H1 (cell line): ENCODE results near the gene VSNL1. TPM values are rescaled to one million over a fixed set of nuclear protein-coding genes. Genes with fewer than 3 reads are reported as not detected.
A peak's percentile ranks its signal among the peaks of the same experiment; 100 is the strongest.

Source experiments
- CTCF ChIA-PET: fragments of 300-600 bp; sonication (Branson Sonifier 250); formaldehyde crosslinking; loops from one replicate; lab custom pipeline; 2021; ENCODE audit not compliant: partially characterized antibody; lab: Charles Lee
- POLR2A ChIA-PET: fragments of 300-600 bp; sonication (Branson Sonifier 250); formaldehyde crosslinking; loops from one replicate; lab custom pipeline; 2021; ENCODE audit warnings: inconsistent platforms; ENCODE audit not compliant: partially characterized antibody; lab: Charles Lee
- DNase-seq, 2 experiments: peaks; one replicate each; pipeline versions ENCODE4 v3.0.0 to v3.0.0-alpha.2; 2010 to 2022; ENCODE audit warnings: low spot score in 2 of 2, low read depth in 1 of 2, mixed read lengths in 1 of 2
- FAIRE-seq: peaks from 2 replicates; lab custom pipeline; 2011; peaks lifted over from hg19 to GRCh38; lab: Jason Lieb, UNC
- H2AFZ ChIP-seq: 2 replicates; pipeline ENCODE4 v1.8.1; 2012; ENCODE audit warnings: low read length, inconsistent platforms
- H2AK5ac ChIP-seq: 2 replicates; pipeline ENCODE4 v1.6.1; 2013; ENCODE audit warnings: low read depth, low read length
- H2BK120ac ChIP-seq: replicated peaks from 2 replicates; pipeline ENCODE3; 2013; ENCODE audit warnings: low read depth, low read length, inconsistent platforms
- H2BK12ac ChIP-seq: 2 replicates; pipeline ENCODE4 v1.6.1; 2013; ENCODE audit warnings: low read depth, low read length
- H2BK15ac ChIP-seq: 2 replicates; pipeline ENCODE4 v1.6.1; 2013; ENCODE audit warnings: low read length
- H2BK20ac ChIP-seq: 2 replicates; pipeline ENCODE4 v1.6.1; 2013; ENCODE audit warnings: low read length
- H2BK5ac ChIP-seq: 2 replicates; pipeline ENCODE4 v1.6.1; 2013; ENCODE audit warnings: low read depth, low read length
- H3K14ac ChIP-seq: 2 replicates; pipeline ENCODE4 v1.6.1; 2013; ENCODE audit warnings: inconsistent platforms; ENCODE audit not compliant: insufficient read length
- H3K18ac ChIP-seq: 2 replicates; pipeline ENCODE4 v1.6.1; 2013; ENCODE audit warnings: low read length; ENCODE audit errors: extremely low read depth
- H3K23ac ChIP-seq: 2 replicates; pipeline ENCODE4 v1.6.1; 2013; ENCODE audit warnings: inconsistent platforms; ENCODE audit not compliant: insufficient read length
- H3K23me2 ChIP-seq: 2 replicates; pipeline ENCODE4 v1.6.1; 2013; ENCODE audit warnings: low read depth, low read length
- H3K27ac ChIP-seq: 2 replicates; pipeline ENCODE4 v1.6.1; 2011; ENCODE audit warnings: low read depth, low read length, inconsistent platforms
- H3K27me3 ChIP-seq, 4 experiments: replicated peaks in 1 of 4; 1 replicate in 1 of 4; 2 replicates in 3 of 4; pipeline versions ENCODE4 v1.6.1 to v1.8.1; 2011 to 2013; ENCODE audit warnings: low read length in 3 of 4, mild to moderate bottlenecking in 3 of 4, inconsistent platforms in 2 of 4, mixed read lengths in 2 of 4, moderate library complexity in 1 of 4; ENCODE audit not compliant: control insufficient read depth in 3 of 4, insufficient read depth in 3 of 4; ENCODE audit errors: extremely low read depth in 1 of 4
- H3K36me3 ChIP-seq, 4 experiments: 2 replicates each; pipeline versions ENCODE4 v1.6.1 to v1.8.1; 2011 to 2013; ENCODE audit warnings: mild to moderate bottlenecking in 4 of 4, low read length in 3 of 4, moderate library complexity in 2 of 4, control low read depth in 1 of 4, inconsistent platforms in 1 of 4; ENCODE audit not compliant: insufficient read depth in 4 of 4, control insufficient read depth in 2 of 4
- H3K4ac ChIP-seq: replicated peaks from 2 replicates; pipeline ENCODE3; 2013; ENCODE audit warnings: low read length, low read depth, mixed read lengths, inconsistent platforms; ENCODE audit not compliant: insufficient read length
- H3K4me1 ChIP-seq, 4 experiments: replicated peaks in 1 of 4; 1 replicate in 1 of 4; 2 replicates in 3 of 4; pipeline versions ENCODE4 v1.6.1 to v1.8.1; 2011 to 2013; ENCODE audit warnings: low read length in 3 of 4, inconsistent platforms in 2 of 4, mixed read lengths in 1 of 4; ENCODE audit not compliant: insufficient read depth in 4 of 4, control insufficient read depth in 3 of 4
- H3K4me2 ChIP-seq, 2 experiments: 2 replicates each; pipeline versions ENCODE4 v1.6.1 to v1.8.1; 2011 to 2013; ENCODE audit warnings: low read depth in 2 of 2, low read length in 2 of 2, control low read depth in 1 of 2, inconsistent platforms in 1 of 2, mild to moderate bottlenecking in 1 of 2; ENCODE audit not compliant: insufficient read depth in 1 of 2
- H3K4me3 ChIP-seq, 4 experiments: fragments of 200-600, 300-600 bp in 1 of 4; sonication (generic), shearing (Covaris generic), sonication (Bioruptor Twin) in 1 of 4; 2 replicates each; pipeline versions ENCODE4 v1.5.1 to v1.8.1; 2011 to 2016; ENCODE audit warnings: low read length in 4 of 4, low read depth in 3 of 4, control low read depth in 2 of 4, inconsistent platforms in 2 of 4, mild to moderate bottlenecking in 2 of 4, mixed read lengths in 1 of 4, moderate library complexity in 1 of 4; ENCODE audit not compliant: insufficient read depth in 2 of 4; ENCODE audit errors: extremely low read depth in 1 of 4
- H3K56ac ChIP-seq: replicated peaks from 2 replicates; pipeline ENCODE3; 2013; ENCODE audit warnings: low read depth, mild to moderate bottlenecking, mixed read lengths, low read length, inconsistent platforms; ENCODE audit not compliant: insufficient read length
- H3K79me1 ChIP-seq: 2 replicates; pipeline ENCODE4 v1.6.1; 2013; ENCODE audit warnings: low read depth, low read length, control low read depth
- H3K79me2 ChIP-seq, 2 experiments: 2 replicates each; pipeline versions ENCODE4 v1.6.1 to v1.8.1; 2012 to 2013; ENCODE audit warnings: low read length in 2 of 2, mild to moderate bottlenecking in 2 of 2, inconsistent platforms in 1 of 2; ENCODE audit not compliant: insufficient read depth in 2 of 2, control insufficient read depth in 1 of 2
- H3K9ac ChIP-seq, 4 experiments: replicated peaks in 1 of 4; 1 replicate in 1 of 4; 2 replicates in 3 of 4; pipeline versions ENCODE4 v1.6.1 to v1.8.1; 2011 to 2013; ENCODE audit warnings: low read depth in 3 of 4, low read length in 3 of 4, control low read depth in 2 of 4, mild to moderate bottlenecking in 2 of 4, moderate library complexity in 2 of 4, inconsistent platforms in 1 of 4; ENCODE audit errors: extremely low read depth in 1 of 4
- H3K9me3 ChIP-seq, 2 experiments: 2 replicates each; pipeline versions ENCODE4 v1.6.1 to v1.8.1; 2012 to 2013; ENCODE audit warnings: mild to moderate bottlenecking in 2 of 2, moderate library complexity in 2 of 2, control low read depth in 1 of 2, inconsistent platforms in 1 of 2, low read depth in 1 of 2, low read length in 1 of 2, mixed read lengths in 1 of 2; ENCODE audit not compliant: insufficient read depth in 2 of 2
- H4K20me1 ChIP-seq, 2 experiments: replicated peaks in 1 of 2; 2 replicates each; pipeline versions ENCODE3 to v1.8.1; 2011 to 2013; ENCODE audit warnings: inconsistent platforms in 2 of 2, low read length in 2 of 2, mild to moderate bottlenecking in 1 of 2; ENCODE audit not compliant: insufficient read depth in 2 of 2, control insufficient read depth in 1 of 2
- H4K5ac ChIP-seq: 2 replicates; pipeline ENCODE4 v1.6.1; 2013; ENCODE audit warnings: low read length, low read depth, mixed read lengths, inconsistent platforms; ENCODE audit not compliant: insufficient read length
- H4K8ac ChIP-seq: 2 replicates; pipeline ENCODE4 v1.8.0; 2013; ENCODE audit warnings: mild to moderate bottlenecking, moderate library complexity, low read length, inconsistent platforms; ENCODE audit not compliant: insufficient read depth; ENCODE audit errors: extremely low read depth
- H4K91ac ChIP-seq: replicated peaks from 2 replicates; pipeline ENCODE3; 2013; ENCODE audit warnings: low read length, mixed read lengths, inconsistent platforms; ENCODE audit not compliant: insufficient read length
- GABPA ChIP-seq: IDR thresholded peaks from 2 replicates; pipeline ENCODE4 v1.6.1; 2011; ENCODE audit warnings: mild to moderate bottlenecking, low read length, moderate library complexity, borderline replicate concordance; ENCODE audit not compliant: insufficient read depth
- GTF2F1 ChIP-seq: IDR thresholded peaks from 2 replicates; pipeline ENCODE4 v1.6.1; 2012; ENCODE audit warnings: low read depth, low read length, improper control_type of control experiment, borderline replicate concordance
- JUND ChIP-seq: IDR thresholded peaks from 2 replicates; pipeline ENCODE4 v1.6.1; 2011; ENCODE audit warnings: mild to moderate bottlenecking, improper control_type of control experiment, low read length
- RXRA ChIP-seq: IDR thresholded peaks from 2 replicates; pipeline ENCODE4 v1.6.1; 2011; ENCODE audit warnings: low read depth, mild to moderate bottlenecking, low read length, moderate library complexity; ENCODE audit not compliant: insufficient read depth
- SAP30 ChIP-seq: fragments of 300-600 bp; sonication (generic); IDR thresholded peaks from 2 replicates; pipeline ENCODE4 v1.7.1; 2012; ENCODE audit warnings: low read length, moderate library complexity, mild to moderate bottlenecking, inconsistent platforms; ENCODE audit not compliant: insufficient read depth, insufficient replicate concordance
- SIRT6 ChIP-seq: IDR thresholded peaks from one replicate; pipeline ENCODE4 v1.7.1; 2012; ENCODE audit warnings: low read length, inconsistent platforms
- SP1 ChIP-seq: IDR thresholded peaks from 2 replicates; pipeline ENCODE4 v1.6.1; 2011; ENCODE audit warnings: low read depth, low read length
- SP2 ChIP-seq: IDR thresholded peaks from 2 replicates; pipeline ENCODE4 v1.6.1; 2012; ENCODE audit warnings: mild to moderate bottlenecking, low read length, inconsistent platforms
- WGBS, 2 experiments: shearing (Covaris generic) in 1 of 2; methylation state at CpG; one replicate each; pipeline versions ENCODE4 v1.1.6 to v1.1.7; 2013 to 2015; ENCODE audit warnings: low lambda C conversion rate in 2 of 2, mixed read lengths in 2 of 2, inconsistent platforms in 1 of 2, low coverage in 1 of 2, missing lambda C conversion rate in 1 of 2; ENCODE audit not compliant: insufficient replicate concordance in 2 of 2, insufficient coverage in 1 of 2, insufficient read length in 1 of 2; ENCODE audit errors: extremely low coverage in 1 of 2, missing lambda C conversion rate in 1 of 2; 5-methylcytosine and 5-hydroxymethylcytosine counted together
- polyA plus RNA-seq, 7 experiments: library from polyadenylated mRNA; depleted of rRNA in 3 of 7; stranded (reverse) in 5 of 7; unstranded in 2 of 7; fragments of >200 nt in 5 of 7; fragments of 200-250 nt in 2 of 7; gene quantifications; 1 replicate in 5 of 7; 2 replicates in 1 of 7; 4 replicates in 1 of 7; pipeline versions ENCODE4 v1.2.1 to v1.2.3, GENCODE V29; 2011 to 2013; ENCODE audit warnings: missing spikeins in 2 of 7, mixed read lengths in 2 of 7
- total RNA-seq: library from RNA; stranded (reverse); fragmentation: NEBNext Ultra II Directional; extraction: Animal tissue kit (Norgen Biotek cat#: 25700); gene quantifications from 2 replicates; pipeline ENCODE4 v1.2.1, GENCODE V29; 2021
- TF ChIP-seq, protein P1 (sequence below): IDR thresholded peaks from 2 replicates; pipeline ENCODE4 v1.6.1; 2011; ENCODE audit warnings: low read length, improper control_type of control experiment
- TF ChIP-seq, protein P2 (sequence below): IDR thresholded peaks from 2 replicates; pipeline ENCODE4 v1.6.1; 2012; ENCODE audit warnings: inconsistent platforms

The VSNL1 gene
- total and polyA plus RNA-seq, 2 of the 8 experiments (the other 6 are each of a cell fraction or from before 2014, with no cell fraction given) = 49.4 to 108 TPM

DNA sequence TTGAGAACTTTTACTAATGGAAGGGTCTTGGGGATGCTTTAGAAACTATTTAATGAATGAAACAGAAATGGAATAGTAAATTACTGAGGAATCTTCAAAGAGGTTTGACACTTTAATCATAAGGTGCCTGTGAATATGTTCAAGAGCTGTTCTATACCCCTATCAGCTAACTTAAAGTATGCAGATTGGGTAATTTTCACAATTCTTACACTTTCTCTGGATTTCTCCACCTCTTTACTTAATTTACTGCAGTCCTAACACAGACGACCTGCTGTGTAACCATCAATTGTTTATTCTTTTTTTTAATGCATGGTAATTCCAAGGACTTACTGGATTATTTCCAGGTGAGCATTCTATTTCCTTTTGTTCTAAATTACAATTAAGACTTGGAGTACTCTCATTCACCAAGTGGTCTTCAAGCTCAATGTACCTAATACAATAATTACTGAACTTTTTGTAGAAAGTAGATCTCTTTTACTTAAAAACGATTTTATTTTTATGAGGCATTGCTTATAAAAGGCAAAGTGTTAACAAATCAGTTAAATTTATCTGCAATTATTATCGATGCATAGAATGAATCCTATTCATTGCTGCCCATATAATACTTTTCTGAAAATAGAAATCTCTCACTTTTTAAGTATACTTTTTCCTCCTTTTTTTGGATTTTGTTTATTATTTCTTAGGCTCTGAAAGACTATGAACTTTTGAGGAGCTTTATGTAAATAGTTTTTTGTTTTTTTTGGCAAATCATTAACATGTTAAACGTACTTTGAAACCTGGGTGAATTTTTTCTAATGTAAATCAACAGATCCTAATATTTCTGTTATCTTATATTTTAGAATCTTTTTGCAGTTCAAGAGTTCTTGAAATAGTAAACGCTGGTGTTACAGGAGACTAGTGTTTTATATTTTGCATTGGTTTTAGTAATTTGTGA, 5.5 kb downstream of the VSNL1 start:
- peaks cover 6 to 27% (median 20%) of the 10 kb centered on the region in 4 experiments; a peak in 6 of 7 replicates for H3K4me1 ChIP-seq
- no peak overlapping the region for H3K14ac ChIP-seq
- H3K18ac ChIP-seq = no peak overlapping the region
- no peak overlapping the region for H2AK5ac ChIP-seq
- H2BK12ac ChIP-seq = no peak overlapping the region
- H3K9me3 ChIP-seq = no peaks in the 10 kb centered on the region
- DNase-seq (no peak), FAIRE-seq (no peak)
- WGBS, 2 experiments = 25% methylated on average over 5 of the region's 5 CpGs; no CpG with 5 or more reads in 1 of the 2 experiments
- H3K23me2 ChIP-seq = peaks cover 11% of the 10 kb centered on the region
- POLR2A ChIA-PET = no interaction called here
- no peak overlapping the region for H4K5ac ChIP-seq
- peaks cover 39 to 80% of the 10 kb centered on the region in 2 experiments for H3K79me2 ChIP-seq
- H4K20me1 ChIP-seq = peaks cover 0 to 1% of the 10 kb centered on the region in 2 experiments
- H3K56ac ChIP-seq = no peak overlapping the region
- no peak overlapping the region for H4K91ac ChIP-seq
- no peak overlapping the region for H4K8ac ChIP-seq
- peak overlapping the region; percentile 15 to 42; a peak in 2 of 4 replicates for H3K4me2 ChIP-seq
- peak overlapping the region in 1 of 4 experiments; percentile 48; a peak in 2 of 8 replicates for H3K4me3 ChIP-seq
- CTCF ChIA-PET = interaction anchor here (1.3 kb wide), 1 partner anchor 57 kb away, joined by 4 read pairs; no protein-coding TSS in a partner anchor
- H3K27ac ChIP-seq = no peak overlapping the region
- no peak overlapping the region for H2BK120ac ChIP-seq
- no peak overlapping the region for H3K23ac ChIP-seq
- no peak overlapping the region for H2BK20ac ChIP-seq
- H3K4ac ChIP-seq = no peak overlapping the region
- H3K9ac ChIP-seq = no peak overlapping the region
- H3K79me1 ChIP-seq = peaks cover 1% of the 10 kb centered on the region; the same call in 1 of the 2 replicates
- H2BK5ac ChIP-seq = no peak overlapping the region
- no peak overlapping the region for H2BK15ac ChIP-seq
- peaks cover 0 to 4% (median 2%) of the 10 kb centered on the region in 4 experiments; a peak in 2 of 8 replicates for H3K36me3 ChIP-seq
- no peaks in the 10 kb centered on the region for H3K27me3 ChIP-seq
- H2AFZ ChIP-seq = no peak overlapping the region
- TF ChIP-seq GTF2F1 (no peak), RXRA (no peak), JUND (no peak), SP1 (no peak), SP2 (no peak), SIRT6 (no peak), GABPA (no peak), SAP30 (no peak)
- TF ChIP-seq, protein P1, sequence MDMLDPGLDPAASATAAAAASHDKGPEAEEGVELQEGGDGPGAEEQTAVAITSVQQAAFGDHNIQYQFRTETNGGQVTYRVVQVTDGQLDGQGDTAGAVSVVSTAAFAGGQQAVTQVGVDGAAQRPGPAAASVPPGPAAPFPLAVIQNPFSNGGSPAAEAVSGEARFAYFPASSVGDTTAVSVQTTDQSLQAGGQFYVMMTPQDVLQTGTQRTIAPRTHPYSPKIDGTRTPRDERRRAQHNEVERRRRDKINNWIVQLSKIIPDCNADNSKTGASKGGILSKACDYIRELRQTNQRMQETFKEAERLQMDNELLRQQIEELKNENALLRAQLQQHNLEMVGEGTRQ = no peak
- TF ChIP-seq, protein P2, sequence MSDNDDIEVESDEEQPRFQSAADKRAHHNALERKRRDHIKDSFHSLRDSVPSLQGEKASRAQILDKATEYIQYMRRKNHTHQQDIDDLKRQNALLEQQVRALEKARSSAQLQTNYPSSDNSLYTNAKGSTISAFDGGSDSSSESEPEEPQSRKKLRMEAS = no peak
